ENCODE data around the gene MAP2K3.

Gene MAP2K3

GRCh38 chr17:21284319-21285163 lies at the start of gene MAP2K3:
TSS of gene MAP2K3 (plus strand) at chr17:21284711. CDS start at chr17:21284921, 210 bp downstream.
- DNase-seq (ENCODE audit: low spot score) = peak; percentile 97

GRCh38 chr17:21235921-21236320 lies 48.6 kb upstream of the MAP2K3 start:
- no peak for DNase-seq (ENCODE audit: low spot score)

GRCh38 chr17:21239680-21240368 lies 44.7 kb upstream of the MAP2K3 start:
- no peak for DNase-seq (ENCODE audit: low spot score)

GRCh38 chr17:21240369-21241055 lies 44.0 kb upstream of the MAP2K3 start:
- DNase-seq (ENCODE audit: low spot score) = no peak

- no peak for DNase-seq (ENCODE audit: low spot score)
These were observed 42.9 kb upstream of the MAP2K3 start for GRCh38 chr17:21241564-21241963.

GRCh38 chr17:21242026-21242697 lies 42.3 kb upstream of the MAP2K3 start:
- DNase-seq (ENCODE audit: low spot score) = no peak

- no peak for DNase-seq (ENCODE audit: low spot score)
These were observed 41.6 kb upstream of the MAP2K3 start for GRCh38 chr17:21242780-21243515.

GRCh38 chr17:21243516-21244303 lies 40.8 kb upstream of the MAP2K3 start:
- DNase-seq (ENCODE audit: low spot score) = no peak

- DNase-seq (ENCODE audit: low spot score) = no peak
These were observed 38.8 kb upstream of the MAP2K3 start for GRCh38 chr17:21245639-21246084.

GRCh38 chr17:21246698-21247097 lies 37.8 kb upstream of the MAP2K3 start:
- DNase-seq (ENCODE audit: low spot score) = no peak

GRCh38 chr17:21247552-21248258 lies 36.8 kb upstream of the MAP2K3 start:
- no peak for DNase-seq (ENCODE audit: low spot score)

- DNase-seq (ENCODE audit: low spot score) = no peak
These were observed 36.0 kb upstream of the MAP2K3 start for GRCh38 chr17:21248500-21248899.

GRCh38 chr17:21249086-21249795 lies 35.3 kb upstream of the MAP2K3 start:
- no peak for DNase-seq (ENCODE audit: low spot score)

- DNase-seq (ENCODE audit: low spot score) = no peak
These were observed 34.4 kb upstream of the MAP2K3 start for GRCh38 chr17:21249920-21250703.

- no peak for DNase-seq (ENCODE audit: low spot score)
These were observed 33.7 kb upstream of the MAP2K3 start for GRCh38 chr17:21250854-21251253.

- DNase-seq (ENCODE audit: low spot score) = no peak
These were observed 33.0 kb upstream of the MAP2K3 start for GRCh38 chr17:21251337-21252010.

GRCh38 chr17:21252289-21252795 lies 32.2 kb upstream of the MAP2K3 start:
- no peak for DNase-seq (ENCODE audit: low spot score)
